ENCODE measurements around the gene LRRC75B. TPM values are rescaled to one million over a fixed set of nuclear protein-coding genes. Genes with fewer than 3 reads are reported as not detected.
"Not testable (repeated sequence)": the region's sequence is repeated elsewhere in the genome, so short reads cannot be mapped to it uniquely, and the experiment has no call there.

LRRC75B gene, protein sequence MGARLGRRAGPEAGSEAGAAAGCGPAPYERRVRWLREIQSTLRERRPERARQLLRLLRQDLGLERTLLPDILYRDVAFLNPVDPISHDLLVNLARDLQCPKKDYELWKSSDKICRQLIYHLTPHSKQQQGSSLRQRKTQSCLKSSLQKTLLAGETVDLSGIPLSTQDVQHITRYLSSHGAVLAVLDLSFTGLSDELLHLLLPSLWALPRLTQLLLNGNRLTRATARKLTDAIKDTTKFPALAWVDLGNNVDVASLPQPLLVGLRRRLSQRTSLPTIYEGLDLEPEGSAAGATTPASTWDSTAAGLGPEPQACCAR
- total RNA-seq = 10 to 100 TPM; 20.8 to 33.9 TPM

DNA sequence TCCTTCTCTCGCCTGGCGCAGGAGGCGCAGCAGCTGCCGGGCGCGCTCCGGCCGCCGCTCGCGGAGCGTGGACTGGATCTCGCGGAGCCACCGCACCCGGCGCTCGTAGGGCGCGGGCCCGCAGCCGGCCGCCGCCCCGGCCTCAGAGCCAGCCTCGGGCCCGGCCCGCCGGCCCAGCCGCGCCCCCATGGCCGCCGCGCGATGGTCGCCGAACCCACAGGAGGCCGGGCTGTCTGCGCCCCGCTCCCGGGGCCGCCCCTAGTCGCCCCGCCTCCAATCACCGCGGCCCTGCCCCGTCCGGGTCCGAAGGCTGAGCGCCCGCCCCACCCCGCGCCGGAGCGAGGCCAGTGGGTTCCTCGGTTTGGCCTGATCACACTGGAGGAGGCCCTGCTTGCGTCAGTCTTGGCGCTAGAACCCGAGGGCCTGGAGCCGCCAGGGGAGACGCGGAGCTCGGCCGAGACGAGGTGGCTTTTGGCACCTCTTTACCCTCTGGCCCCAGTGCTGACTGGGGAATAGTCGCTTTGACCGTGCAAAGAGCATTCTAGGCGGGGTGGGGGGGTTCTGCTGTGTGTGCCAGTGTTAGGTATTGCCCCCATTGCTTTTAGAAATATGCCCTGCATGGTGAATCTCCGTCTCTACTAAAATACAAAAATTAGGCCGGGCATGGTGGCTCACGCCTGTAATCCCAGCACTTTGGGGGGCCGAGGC is at the start of gene LRRC75B:
TSS of gene LRRC75B (minus strand) at position 223 of the 708 bp plus-strand sequence. CDS start at position 189, 34 bp downstream.
- 4 to 63% methylated on average over 4 to 72 of the region's 72 CpGs for WGBS, 2 donors
- no peaks in the 10 kb centered on the region for H3K27me3 ChIP-seq
- H3K27ac ChIP-seq = peak within 1 kb of the TSS; percentile 35 to 83 (median 79)
- no peaks in the 10 kb centered on the region for H3K36me3 ChIP-seq (replicated peaks in 1 of 2; ENCODE audit: insufficient read depth in 1 of 2, low read depth in 2 of 2)
- peaks cover 55% of the 10 kb centered on the region for H3K4me1 ChIP-seq
- DNase-seq (peak; percentile 84 to 91 (median 90)), ATAC-seq (peak; percentile 81)
- intact Hi-C loops (cut with DNase I) = no loop called here
- no peaks in the 10 kb centered on the region for H3K9me3 ChIP-seq
- peak within 1 kb of the TSS; percentile 21 to 38 for H3K4me3 ChIP-seq
- TF ChIP-seq, protein P1, sequence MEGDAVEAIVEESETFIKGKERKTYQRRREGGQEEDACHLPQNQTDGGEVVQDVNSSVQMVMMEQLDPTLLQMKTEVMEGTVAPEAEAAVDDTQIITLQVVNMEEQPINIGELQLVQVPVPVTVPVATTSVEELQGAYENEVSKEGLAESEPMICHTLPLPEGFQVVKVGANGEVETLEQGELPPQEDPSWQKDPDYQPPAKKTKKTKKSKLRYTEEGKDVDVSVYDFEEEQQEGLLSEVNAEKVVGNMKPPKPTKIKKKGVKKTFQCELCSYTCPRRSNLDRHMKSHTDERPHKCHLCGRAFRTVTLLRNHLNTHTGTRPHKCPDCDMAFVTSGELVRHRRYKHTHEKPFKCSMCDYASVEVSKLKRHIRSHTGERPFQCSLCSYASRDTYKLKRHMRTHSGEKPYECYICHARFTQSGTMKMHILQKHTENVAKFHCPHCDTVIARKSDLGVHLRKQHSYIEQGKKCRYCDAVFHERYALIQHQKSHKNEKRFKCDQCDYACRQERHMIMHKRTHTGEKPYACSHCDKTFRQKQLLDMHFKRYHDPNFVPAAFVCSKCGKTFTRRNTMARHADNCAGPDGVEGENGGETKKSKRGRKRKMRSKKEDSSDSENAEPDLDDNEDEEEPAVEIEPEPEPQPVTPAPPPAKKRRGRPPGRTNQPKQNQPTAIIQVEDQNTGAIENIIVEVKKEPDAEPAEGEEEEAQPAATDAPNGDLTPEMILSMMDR (IDR thresholded peaks at IDR 0.05) = no peak
- peak in 2 of 3 donors; percentile 60 to 66 for TF ChIP-seq POLR2A (IDR thresholded peaks at IDR 0.05)

DNA sequence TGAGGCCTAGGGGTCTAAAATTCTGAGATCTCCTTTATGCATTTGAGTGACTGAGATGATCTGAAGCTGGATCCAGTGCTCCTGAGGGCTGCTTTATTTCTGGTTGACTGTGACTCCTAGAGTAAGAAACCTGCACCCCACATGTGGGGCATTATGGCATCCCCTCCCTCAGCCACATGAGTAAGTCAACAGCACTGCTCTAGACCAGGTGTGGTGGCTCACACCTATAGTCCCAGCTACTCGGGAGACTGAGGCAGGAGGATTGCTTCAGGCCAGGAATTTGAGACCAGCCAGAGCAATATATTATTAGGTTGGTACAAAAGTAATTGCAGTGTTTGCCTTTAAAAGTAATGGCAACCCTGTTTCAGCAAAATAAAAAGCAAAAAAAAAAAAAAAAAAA is 49.4 kb upstream of the LRRC75B start:
- ATAC-seq; H3K27ac ChIP-seq; DNase-seq; H3K4me1 ChIP-seq; H3K36me3 ChIP-seq (replicated peaks in 1 of 2; ENCODE audit: insufficient read depth in 1 of 2, low read depth in 2 of 2); intact Hi-C loops (cut with DNase I); H3K4me3 ChIP-seq; H3K27me3 ChIP-seq; H3K9me3 ChIP-seq: not testable (repeated sequence)
- WGBS, 2 donors = 56 to 81% methylated on average over 1 of the region's 1 CpG

DNA sequence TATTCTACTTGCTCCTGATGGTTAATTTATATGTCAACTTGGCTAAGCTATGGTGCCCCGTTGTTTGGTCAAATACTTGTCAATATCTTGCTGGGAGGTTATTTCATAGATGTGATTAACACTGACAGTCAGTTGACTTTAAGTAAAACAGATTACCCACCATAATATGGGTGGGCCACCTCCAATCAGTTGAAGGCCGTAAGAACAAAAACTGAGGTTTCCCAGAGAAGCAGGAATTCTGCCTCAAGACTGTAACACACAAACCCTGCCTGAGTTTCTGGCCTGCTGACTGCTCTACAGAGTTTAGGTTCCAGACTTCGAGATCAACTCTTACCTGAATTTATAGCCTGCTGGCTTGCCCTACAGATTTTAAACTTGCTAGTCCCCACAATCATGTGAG is 43.6 kb upstream of the LRRC75B start:
- DNase-seq; ATAC-seq; H3K27ac ChIP-seq; intact Hi-C loops (cut with DNase I); H3K9me3 ChIP-seq; H3K36me3 ChIP-seq (replicated peaks in 1 of 2; ENCODE audit: insufficient read depth in 1 of 2, low read depth in 2 of 2); H3K27me3 ChIP-seq; H3K4me3 ChIP-seq: not testable (repeated sequence)
- peaks cover 16% of the 10 kb centered on the region for H3K4me1 ChIP-seq
- 71 to 76% methylated on average over 3 of the region's 3 CpGs for WGBS, 2 donors

DNA sequence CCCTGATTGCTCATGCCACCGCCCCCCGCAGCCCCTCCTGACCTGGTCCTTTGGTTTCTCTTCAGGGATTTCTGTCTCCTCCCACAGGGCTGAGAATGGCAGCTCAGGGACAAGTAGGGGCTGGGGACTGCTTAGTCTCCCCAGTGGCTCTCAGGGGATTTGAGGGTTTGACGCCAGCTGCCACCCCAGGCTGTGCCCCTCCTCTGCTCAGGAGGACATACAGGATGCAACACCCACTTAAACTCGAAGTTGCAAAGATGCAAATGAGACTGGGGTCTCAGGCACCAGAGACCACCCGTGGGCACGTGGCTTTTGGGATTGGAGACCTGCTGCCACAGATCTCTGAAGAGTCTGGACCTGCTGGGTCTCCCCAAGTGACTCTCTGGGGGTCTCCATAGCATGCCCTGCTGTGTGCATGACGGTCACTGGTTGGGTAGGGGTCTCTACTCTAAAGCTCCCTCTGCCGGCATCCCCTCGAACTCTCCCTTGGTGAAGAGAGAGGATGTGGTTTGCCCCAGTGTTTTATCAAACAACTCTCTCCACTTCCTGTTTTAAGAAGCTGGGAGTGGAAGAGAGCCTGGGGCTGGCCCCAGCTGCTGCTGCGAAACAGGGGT is 42.0 kb upstream of the LRRC75B start:
- H3K27me3 ChIP-seq; H3K36me3 ChIP-seq (replicated peaks in 1 of 2; ENCODE audit: insufficient read depth in 1 of 2, low read depth in 2 of 2); intact Hi-C loops (cut with DNase I); H3K9me3 ChIP-seq; ATAC-seq; DNase-seq; H3K27ac ChIP-seq; H3K4me3 ChIP-seq: not testable (repeated sequence)
- 37 to 38% methylated on average over 9 to 10 of the region's 10 CpGs for WGBS, 2 donors
- H3K4me1 ChIP-seq = peaks cover 20% of the 10 kb centered on the region

DNA sequence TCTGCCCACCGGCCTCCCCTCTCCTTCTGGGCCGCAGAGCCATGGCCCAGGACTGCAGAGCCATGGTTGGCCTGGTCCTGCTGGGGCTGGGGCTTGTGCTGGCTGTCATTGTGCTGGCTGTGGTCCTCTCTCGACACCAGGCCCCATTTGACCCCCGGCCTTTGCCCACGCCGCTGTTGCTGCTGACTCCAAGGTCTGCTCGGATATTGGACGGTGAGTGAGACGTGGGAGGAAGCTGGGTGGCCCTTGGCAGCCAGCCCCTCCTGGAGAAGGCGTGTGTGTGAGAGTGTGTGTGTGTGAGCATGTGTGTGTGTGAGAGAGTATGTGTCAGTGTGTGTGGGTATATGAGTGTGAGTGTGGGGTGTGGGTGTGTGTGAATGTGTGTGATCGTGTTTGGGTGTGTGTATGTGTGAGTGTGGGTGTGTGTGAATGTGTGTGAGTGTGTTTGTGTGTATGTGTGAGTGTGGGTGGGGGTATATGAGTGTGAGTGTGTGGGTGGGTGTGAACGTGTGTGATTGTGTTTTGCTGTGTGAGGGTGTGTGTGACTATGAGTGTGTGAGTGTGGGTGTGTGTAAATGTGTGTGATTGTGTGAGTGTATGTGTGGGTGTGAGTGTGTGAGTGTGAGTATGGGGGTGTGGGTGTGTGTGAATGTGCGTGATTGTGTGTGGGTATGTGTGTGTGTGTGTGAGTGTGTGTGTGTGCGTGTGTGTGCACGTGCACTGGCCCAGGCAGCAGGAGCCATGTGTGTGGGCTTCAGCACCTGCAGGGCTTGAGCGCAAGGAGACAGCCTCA is 40.6 kb upstream of the LRRC75B start:
- H3K4me1 ChIP-seq = peaks cover 20% of the 10 kb centered on the region
- ATAC-seq; H3K36me3 ChIP-seq (replicated peaks in 1 of 2; ENCODE audit: insufficient read depth in 1 of 2, low read depth in 2 of 2); H3K27ac ChIP-seq; H3K4me3 ChIP-seq; H3K9me3 ChIP-seq; intact Hi-C loops (cut with DNase I); H3K27me3 ChIP-seq: not testable (repeated sequence)
- 69 to 79% methylated on average over 14 to 15 of the region's 16 CpGs for WGBS, 2 donors
- peak in 1 of 4 donors; percentile 7 for DNase-seq

DNA sequence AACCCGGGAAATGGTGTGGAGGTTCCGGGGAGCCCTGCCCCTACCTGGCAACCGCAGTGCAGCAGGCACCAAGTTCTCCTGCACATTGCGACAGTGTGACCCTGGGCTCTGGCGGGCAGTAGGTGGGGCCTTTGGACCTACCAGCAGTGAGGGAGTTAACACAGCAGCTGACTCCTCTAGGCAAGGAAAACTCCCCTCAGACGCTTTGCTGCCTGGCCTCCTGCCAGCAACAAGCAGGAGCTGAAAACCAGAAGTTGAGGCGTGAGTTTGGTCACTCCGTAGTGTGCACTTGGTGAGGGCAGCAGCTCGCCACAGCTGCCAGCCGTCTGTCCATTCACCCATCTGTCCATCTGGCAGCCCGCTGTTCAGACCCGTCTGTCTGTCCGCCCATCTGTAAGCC is 39.8 kb upstream of the LRRC75B start:
- H3K9me3 ChIP-seq; H3K36me3 ChIP-seq (replicated peaks in 1 of 2; ENCODE audit: insufficient read depth in 1 of 2, low read depth in 2 of 2); H3K4me3 ChIP-seq; H3K27me3 ChIP-seq; H3K27ac ChIP-seq; ATAC-seq; intact Hi-C loops (cut with DNase I): not testable (repeated sequence)
- WGBS, 2 donors = 20% methylated on average over 5 of the region's 13 CpGs; no CpG with 5 or more reads in 1 of the 2 donors
- TF ChIP-seq POLR2A (IDR thresholded peaks at IDR 0.05) = peak in 1 of 3 donors; percentile 11
- peaks cover 20% of the 10 kb centered on the region for H3K4me1 ChIP-seq
- DNase-seq = peak in 3 of 4 donors; percentile 15 to 20 (median 17)

DNA sequence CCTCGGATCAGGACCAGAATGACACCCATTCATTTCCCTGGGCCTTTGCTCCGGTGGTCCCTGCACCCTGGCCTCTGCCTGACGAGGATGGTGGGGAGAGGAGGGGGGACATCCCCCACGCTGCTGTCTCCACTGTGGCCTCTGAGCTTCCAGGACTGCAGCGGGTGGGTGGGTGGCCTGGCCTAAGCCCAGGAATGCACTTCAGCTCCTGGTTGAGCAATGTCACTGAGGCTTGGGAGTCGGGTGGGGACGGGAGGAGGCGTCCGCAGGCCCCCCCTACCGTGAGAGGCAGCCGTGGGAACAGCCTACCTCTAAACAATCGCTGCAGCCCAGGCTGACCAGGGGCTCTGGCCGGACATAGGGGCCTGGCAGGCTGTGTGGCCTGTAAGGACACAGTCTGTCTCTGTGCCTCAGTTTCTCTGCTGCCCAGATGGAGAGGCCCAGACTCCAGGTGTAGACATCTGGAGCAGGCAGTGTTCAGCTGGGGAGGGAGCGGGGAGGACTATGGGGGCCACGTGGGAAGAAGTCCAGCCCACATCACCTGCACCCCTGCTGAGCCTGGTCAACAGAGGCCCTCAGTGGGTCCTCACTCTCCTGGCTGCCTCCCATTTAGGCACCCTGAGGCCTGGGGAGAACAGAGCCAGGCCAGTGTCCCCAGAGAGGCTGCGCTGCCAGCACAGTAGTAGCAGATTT is 38.7 kb upstream of the LRRC75B start:
- H3K27me3 ChIP-seq; intact Hi-C loops (cut with DNase I); ATAC-seq; H3K36me3 ChIP-seq (replicated peaks in 1 of 2; ENCODE audit: insufficient read depth in 1 of 2, low read depth in 2 of 2); H3K9me3 ChIP-seq; H3K4me3 ChIP-seq: not testable (repeated sequence)
- Histone ChIP-seq H3K4me1 (peaks cover 20% of the 10 kb centered on the region), H3K27ac (peak overlapping the region; percentile 9 to 76 (median 52))
- DNase-seq = peak; percentile 23 to 37 (median 30)
- 57 to 80% methylated on average over 2 to 14 of the region's 16 CpGs for WGBS, 2 donors

DNA sequence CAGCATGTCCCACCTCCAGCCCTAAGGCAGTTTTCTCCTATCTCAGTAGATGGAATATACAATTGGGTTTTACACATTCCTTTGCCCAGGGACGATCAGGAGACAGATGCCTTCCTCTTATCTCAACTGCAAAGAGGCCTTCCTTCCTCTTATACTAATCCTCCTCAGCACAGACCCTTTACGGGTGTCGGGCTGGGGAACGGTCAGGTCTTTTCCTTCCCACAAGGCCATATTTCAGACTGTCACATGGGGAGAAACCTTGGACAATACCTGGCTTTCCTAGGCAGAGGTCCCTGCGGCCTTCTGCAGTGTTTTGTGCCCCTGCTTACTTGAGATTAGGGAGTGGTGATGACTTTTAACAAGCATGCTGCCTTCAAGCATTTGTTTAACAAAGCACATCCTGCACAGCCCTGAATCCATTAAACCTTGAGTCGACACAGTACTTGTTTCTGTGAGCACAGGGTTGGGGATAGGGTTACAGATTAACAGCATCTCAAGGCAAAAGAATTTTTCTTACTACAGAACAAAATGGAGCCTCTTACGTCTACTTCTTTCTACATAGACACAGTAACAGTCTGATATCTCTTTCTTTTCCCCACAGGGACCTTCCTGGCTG is 38.0 kb upstream of the LRRC75B start:
- H3K36me3 ChIP-seq (replicated peaks in 1 of 2; ENCODE audit: insufficient read depth in 1 of 2, low read depth in 2 of 2); H3K27me3 ChIP-seq; intact Hi-C loops (cut with DNase I); H3K4me3 ChIP-seq; ATAC-seq; DNase-seq; H3K9me3 ChIP-seq: not testable (repeated sequence)
- Histone ChIP-seq H3K4me1 (peaks cover 20% of the 10 kb centered on the region), H3K27ac (peak overlapping the region; percentile 9 to 76 (median 52))
- WGBS, 2 donors = 33 to 44% methylated on average over 7 of the region's 7 CpGs
